ENCODE data around the gene BCR.

DNA sequence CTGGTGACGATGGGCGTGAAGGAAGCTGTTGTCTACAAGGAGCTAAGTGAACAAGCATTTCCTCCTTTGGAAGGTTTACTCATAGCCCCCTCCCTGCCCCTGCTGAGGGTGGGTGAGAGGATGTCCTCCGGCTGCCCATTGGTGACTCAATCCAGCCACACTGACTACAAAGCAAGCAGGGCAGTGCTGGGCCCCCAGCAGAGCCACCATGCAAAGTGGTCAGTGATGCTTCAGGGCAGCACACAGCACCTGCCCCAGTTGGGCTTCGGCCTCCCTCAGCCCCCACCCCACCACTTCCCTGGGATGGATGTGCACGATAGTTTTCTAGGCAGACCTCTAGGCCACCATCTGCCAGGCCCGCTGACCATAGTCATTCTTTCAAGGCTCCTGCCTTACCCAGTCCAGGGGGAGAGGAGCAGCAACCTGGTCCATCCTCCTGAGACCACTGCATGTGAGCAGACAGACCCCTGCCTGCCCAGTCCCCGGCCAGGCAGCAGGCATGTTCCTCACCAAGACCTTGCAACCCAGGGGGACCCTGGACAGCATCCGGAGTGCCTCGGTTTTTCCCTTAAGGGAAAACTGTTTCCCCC is 125.1 kb downstream of the BCR start:
- TF ChIP-seq POLR2A (IDR thresholded peaks at IDR 0.05; ENCODE audit: control extremely low read depth in 1 of 2, low read depth in 2 of 2, low read length in 2 of 2) (no peak), GABPA (IDR thresholded peaks at IDR 0.05; ENCODE audit: borderline replicate concordance, insufficient read depth, low read length) (no peak), POU5F1 (IDR thresholded peaks at IDR 0.05; ENCODE audit: low read depth, low read length) (no peak)
- TF ChIP-seq, protein P1, sequence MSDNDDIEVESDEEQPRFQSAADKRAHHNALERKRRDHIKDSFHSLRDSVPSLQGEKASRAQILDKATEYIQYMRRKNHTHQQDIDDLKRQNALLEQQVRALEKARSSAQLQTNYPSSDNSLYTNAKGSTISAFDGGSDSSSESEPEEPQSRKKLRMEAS (IDR thresholded peaks at IDR 0.05), result no peak
- TF ChIP-seq, protein P2, sequence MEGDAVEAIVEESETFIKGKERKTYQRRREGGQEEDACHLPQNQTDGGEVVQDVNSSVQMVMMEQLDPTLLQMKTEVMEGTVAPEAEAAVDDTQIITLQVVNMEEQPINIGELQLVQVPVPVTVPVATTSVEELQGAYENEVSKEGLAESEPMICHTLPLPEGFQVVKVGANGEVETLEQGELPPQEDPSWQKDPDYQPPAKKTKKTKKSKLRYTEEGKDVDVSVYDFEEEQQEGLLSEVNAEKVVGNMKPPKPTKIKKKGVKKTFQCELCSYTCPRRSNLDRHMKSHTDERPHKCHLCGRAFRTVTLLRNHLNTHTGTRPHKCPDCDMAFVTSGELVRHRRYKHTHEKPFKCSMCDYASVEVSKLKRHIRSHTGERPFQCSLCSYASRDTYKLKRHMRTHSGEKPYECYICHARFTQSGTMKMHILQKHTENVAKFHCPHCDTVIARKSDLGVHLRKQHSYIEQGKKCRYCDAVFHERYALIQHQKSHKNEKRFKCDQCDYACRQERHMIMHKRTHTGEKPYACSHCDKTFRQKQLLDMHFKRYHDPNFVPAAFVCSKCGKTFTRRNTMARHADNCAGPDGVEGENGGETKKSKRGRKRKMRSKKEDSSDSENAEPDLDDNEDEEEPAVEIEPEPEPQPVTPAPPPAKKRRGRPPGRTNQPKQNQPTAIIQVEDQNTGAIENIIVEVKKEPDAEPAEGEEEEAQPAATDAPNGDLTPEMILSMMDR (IDR thresholded peaks at IDR 0.05; ENCODE audit: control extremely low read depth in 1 of 3, insufficient read depth in 1 of 3, low read depth in 1 of 3, low read length in 3 of 3), result no peak
- TF ChIP-seq, protein P3, sequence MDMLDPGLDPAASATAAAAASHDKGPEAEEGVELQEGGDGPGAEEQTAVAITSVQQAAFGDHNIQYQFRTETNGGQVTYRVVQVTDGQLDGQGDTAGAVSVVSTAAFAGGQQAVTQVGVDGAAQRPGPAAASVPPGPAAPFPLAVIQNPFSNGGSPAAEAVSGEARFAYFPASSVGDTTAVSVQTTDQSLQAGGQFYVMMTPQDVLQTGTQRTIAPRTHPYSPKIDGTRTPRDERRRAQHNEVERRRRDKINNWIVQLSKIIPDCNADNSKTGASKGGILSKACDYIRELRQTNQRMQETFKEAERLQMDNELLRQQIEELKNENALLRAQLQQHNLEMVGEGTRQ (IDR thresholded peaks at IDR 0.05; ENCODE audit: low read length), result no peak

Data from H1 (cell line).